Mesenchymal stem cell (in vitro differentiated cells and primary cell): ENCODE measurements around the gene PDYN.

Experiments
- DNase-seq: peaks from one replicate; pipeline ENCODE4 v3.0.0-alpha.2; 2013
- H2AFZ ChIP-seq: one replicate; pipeline ENCODE4 v1.6.1; 2013; ENCODE audit warnings: low read depth, mild to moderate bottlenecking, control low read depth, inconsistent platforms, low read length, moderate library complexity
- H2AK5ac ChIP-seq: 2 replicates; pipeline ENCODE4 v1.6.1; 2013; ENCODE audit warnings: low read length, moderate library complexity, mild to moderate bottlenecking, inconsistent platforms; ENCODE audit not compliant: severe bottlenecking
- H2BK120ac ChIP-seq: one replicate; pipeline ENCODE4 v1.6.1; 2013; ENCODE audit warnings: low read depth, mild to moderate bottlenecking, inconsistent platforms, low read length, moderate library complexity
- H2BK12ac ChIP-seq, 2 experiments: one replicate each; pipeline ENCODE4 v1.6.1; 2013; ENCODE audit warnings: inconsistent platforms in 2 of 2, low read length in 2 of 2, mild to moderate bottlenecking in 2 of 2, moderate library complexity in 2 of 2, control low read depth in 1 of 2
- H2BK15ac ChIP-seq: one replicate; pipeline ENCODE4 v1.6.1; 2013; ENCODE audit warnings: mild to moderate bottlenecking, low read depth, inconsistent platforms; ENCODE audit not compliant: poor library complexity, severe bottlenecking
- H2BK5ac ChIP-seq: 2 replicates; pipeline ENCODE4 v1.6.1; 2013; ENCODE audit warnings: low read depth, mild to moderate bottlenecking, low read length, control low read depth, inconsistent platforms; ENCODE audit not compliant: poor library complexity, severe bottlenecking
- H3K14ac ChIP-seq, 2 experiments: one replicate each; pipeline ENCODE4 v1.6.1; 2013; ENCODE audit warnings: inconsistent platforms in 2 of 2, low read length in 2 of 2, control low read depth in 1 of 2, mild to moderate bottlenecking in 1 of 2, moderate library complexity in 1 of 2
- H3K18ac ChIP-seq, 2 experiments: one replicate each; pipeline ENCODE4 v1.6.1; 2013; ENCODE audit warnings: inconsistent platforms in 2 of 2, low read length in 2 of 2, control low read depth in 1 of 2, low read depth in 1 of 2, mild to moderate bottlenecking in 1 of 2
- H3K23ac ChIP-seq, 2 experiments: one replicate each; pipeline ENCODE4 v1.6.1; 2013; ENCODE audit warnings: inconsistent platforms in 2 of 2, low read length in 2 of 2, mild to moderate bottlenecking in 2 of 2, moderate library complexity in 2 of 2, control low read depth in 1 of 2
- H3K27ac ChIP-seq: 2 replicates; pipeline ENCODE4 v1.5.1; 2013; ENCODE audit warnings: mild to moderate bottlenecking, moderate library complexity, low read length, control low read depth, inconsistent platforms; ENCODE audit not compliant: poor library complexity, severe bottlenecking
- H3K27me3 ChIP-seq, 2 experiments: 2 replicates each; pipeline versions ENCODE4 v1.6.1 to v1.7.0; 2013; ENCODE audit warnings: low read length in 2 of 2, mild to moderate bottlenecking in 2 of 2, moderate library complexity in 2 of 2, control low read depth in 1 of 2, inconsistent platforms in 1 of 2; ENCODE audit not compliant: control insufficient read depth in 1 of 2, insufficient read depth in 1 of 2
- H3K36me3 ChIP-seq, 2 experiments: 2 replicates each; pipeline versions ENCODE4 v1.6.1 to v1.7.0; 2013; ENCODE audit warnings: low read length in 2 of 2, control low read depth in 1 of 2, inconsistent platforms in 1 of 2, low read depth in 1 of 2, mild to moderate bottlenecking in 1 of 2; ENCODE audit not compliant: insufficient read depth in 2 of 2, control insufficient read depth in 1 of 2
- H3K4ac ChIP-seq, 2 experiments: one replicate each; pipeline ENCODE4 v1.6.1; 2013; ENCODE audit warnings: inconsistent platforms in 2 of 2, low read length in 2 of 2, mild to moderate bottlenecking in 2 of 2, moderate library complexity in 2 of 2, control low read depth in 1 of 2, low read depth in 1 of 2
- H3K4me1 ChIP-seq: 2 replicates; pipeline ENCODE4 v1.6.1; 2013; ENCODE audit warnings: low read depth, low read length, control low read depth; ENCODE audit not compliant: control insufficient read depth, insufficient read depth
- H3K4me2 ChIP-seq: 2 replicates; pipeline ENCODE4 v1.6.1; 2013; ENCODE audit warnings: low read length, mild to moderate bottlenecking, inconsistent platforms; ENCODE audit not compliant: poor library complexity, severe bottlenecking
- H3K4me3 ChIP-seq, 2 experiments: 2 replicates each; pipeline versions ENCODE4 v1.5.1 to v1.7.0; 2013; ENCODE audit warnings: low read length in 2 of 2, mild to moderate bottlenecking in 2 of 2, control low read depth in 1 of 2, low read depth in 1 of 2; ENCODE audit not compliant: insufficient read depth in 1 of 2
- H3K79me1 ChIP-seq: replicated peaks from 2 replicates; pipeline ENCODE4 v1.6.1; 2013; ENCODE audit warnings: mild to moderate bottlenecking, control low read depth, low read length, inconsistent platforms; ENCODE audit not compliant: poor library complexity, severe bottlenecking
- H3K9ac ChIP-seq: 2 replicates; pipeline ENCODE4 v1.7.0; 2013; ENCODE audit warnings: mild to moderate bottlenecking, low read length, moderate library complexity
- H3K9me3 ChIP-seq: 2 replicates; pipeline ENCODE4 v1.7.0; 2013; ENCODE audit warnings: mild to moderate bottlenecking, low read length; ENCODE audit not compliant: control insufficient read depth
- H4K8ac ChIP-seq: one replicate; pipeline ENCODE4 v1.6.1; 2013; ENCODE audit warnings: inconsistent platforms, mild to moderate bottlenecking, low read length, moderate library complexity
- H4K91ac ChIP-seq: one replicate; pipeline ENCODE4 v1.6.1; 2013; ENCODE audit warnings: mild to moderate bottlenecking, low read length, inconsistent platforms
- WGBS: methylation state at CpG from one replicate; pipeline ENCODE4 v1.1.7; 2013; ENCODE audit warnings: mixed read lengths; 5-methylcytosine and 5-hydroxymethylcytosine counted together

Gene PDYN

DNA sequence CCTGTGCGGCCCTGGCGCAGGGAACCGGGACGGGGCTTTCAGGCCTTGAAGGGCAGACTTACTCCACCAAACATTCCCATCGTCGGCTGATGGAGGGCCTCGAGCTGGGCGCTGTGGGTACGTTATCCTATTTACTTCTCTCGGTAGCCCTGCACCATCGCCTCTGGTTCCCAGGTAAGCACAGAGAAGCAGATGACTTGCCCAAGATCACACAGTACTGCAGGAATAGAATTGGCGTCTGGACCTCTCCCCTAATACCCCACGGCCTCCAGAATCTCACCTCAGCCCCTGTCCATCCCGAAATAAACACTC lies 46.4 kb downstream of the PDYN start:
- Histone ChIP-seq H3K4me1 (peaks cover 8% of the 10 kb centered on the region), H3K18ac (no peak overlapping the region), H4K8ac (no peak overlapping the region), H4K91ac (no peak overlapping the region), H2BK120ac (no peak overlapping the region), H3K4me2 (peak overlapping the region; percentile 66), H3K4ac (no peak overlapping the region), H2BK12ac (no peak overlapping the region), H3K9me3 (no peaks in the 10 kb centered on the region), H2BK15ac (no peak overlapping the region), H3K27ac (no peak overlapping the region), H3K14ac (no peak overlapping the region), H2AK5ac (no peak overlapping the region), H2BK5ac (no peak overlapping the region), H3K23ac (no peak overlapping the region), H3K27me3 (peaks cover 0 to 43% of the 10 kb centered on the region in 2 experiments), H3K79me1 (no peaks in the 10 kb centered on the region), H2AFZ (no peak overlapping the region), H3K9ac (no peak overlapping the region), H3K36me3 (no peaks in the 10 kb centered on the region), H3K4me3 (no peak overlapping the region)
- WGBS: 40% methylated on average over 14 of the region's 14 CpGs
- no peak for DNase-seq

DNA sequence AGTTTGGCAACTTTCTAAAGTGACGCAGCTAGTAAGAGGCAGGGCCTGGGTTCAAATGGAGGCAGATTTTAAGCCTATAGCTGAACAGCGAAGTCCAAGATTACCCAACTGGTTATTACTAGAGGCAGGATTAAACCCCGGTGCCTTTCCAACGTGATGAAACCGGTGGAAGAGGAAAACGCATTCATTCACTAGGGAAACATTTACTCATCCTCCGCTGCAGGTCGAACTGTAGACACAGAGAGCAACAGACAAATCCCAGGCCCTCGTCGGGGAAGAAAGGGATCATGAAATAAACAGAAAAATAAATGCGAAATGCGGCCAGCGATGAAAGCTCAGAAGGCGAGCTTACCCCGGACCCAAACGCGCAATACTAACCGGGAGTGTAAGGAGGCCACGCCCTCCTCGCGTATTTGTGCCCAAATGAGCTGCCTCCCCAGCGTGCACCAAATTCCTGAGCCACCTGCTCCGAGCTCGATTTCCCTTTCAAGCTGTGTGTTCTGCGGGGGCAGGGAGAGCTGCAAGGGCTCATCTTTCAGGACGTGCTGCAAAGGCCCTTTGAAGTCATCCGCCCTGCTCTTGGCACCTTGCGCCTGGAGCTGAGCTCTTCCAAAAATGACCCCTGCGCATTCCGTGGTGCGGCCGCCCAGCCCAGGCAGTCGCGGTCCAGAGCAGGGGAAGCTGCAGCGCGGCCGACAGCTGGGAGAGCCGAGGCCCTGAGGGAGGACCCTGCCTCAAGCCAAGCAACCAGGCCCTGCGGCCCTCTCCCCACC lies 46.9 kb downstream of the PDYN start:
- no peak overlapping the region for H2AK5ac ChIP-seq
- 8% methylated on average over 39 of the region's 39 CpGs for WGBS
- peaks cover 8% of the 10 kb centered on the region for H3K4me1 ChIP-seq
- H3K27ac ChIP-seq: no peak overlapping the region
- no peak overlapping the region for H2BK15ac ChIP-seq
- H2BK120ac ChIP-seq: no peak overlapping the region
- H3K9ac ChIP-seq: peak overlapping the region; percentile 7
- H3K9me3 ChIP-seq: no peaks in the 10 kb centered on the region
- H4K8ac ChIP-seq: no peak overlapping the region
- no peak overlapping the region for H3K4ac ChIP-seq
- peaks cover 0 to 39% of the 10 kb centered on the region in 2 experiments for H3K27me3 ChIP-seq
- no peaks in the 10 kb centered on the region for H3K36me3 ChIP-seq
- no peak overlapping the region for H3K14ac ChIP-seq
- DNase-seq: peak; percentile 68
- peak overlapping the region; percentile 66 for H3K4me2 ChIP-seq
- H4K91ac ChIP-seq: no peak overlapping the region
- H3K79me1 ChIP-seq: no peaks in the 10 kb centered on the region
- H2AFZ ChIP-seq: no peak overlapping the region
- H2BK5ac ChIP-seq: no peak overlapping the region
- H3K23ac ChIP-seq: no peak overlapping the region
- H3K18ac ChIP-seq: no peak overlapping the region
- H3K4me3 ChIP-seq: peak overlapping the region in 1 of 2 experiments; percentile 43
- H2BK12ac ChIP-seq: no peak overlapping the region

DNA sequence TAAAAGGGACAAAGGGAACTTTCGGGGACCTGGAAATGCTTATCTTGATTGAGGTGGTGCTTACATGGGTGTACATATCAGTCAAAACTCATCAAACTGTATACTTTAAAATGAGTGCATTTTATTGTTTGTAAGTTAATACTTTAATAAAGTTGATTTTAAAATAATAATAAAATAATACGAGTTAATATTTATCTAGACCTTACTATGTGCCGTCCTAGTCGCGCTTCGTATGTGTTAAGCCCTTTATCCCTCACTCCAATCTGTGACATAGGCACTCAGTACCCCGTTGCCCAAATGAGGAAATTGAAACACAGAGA lies 47.5 kb downstream of the PDYN start:
- H2AFZ ChIP-seq: no peak overlapping the region
- 63% methylated on average over 6 of the region's 7 CpGs for WGBS

DNA sequence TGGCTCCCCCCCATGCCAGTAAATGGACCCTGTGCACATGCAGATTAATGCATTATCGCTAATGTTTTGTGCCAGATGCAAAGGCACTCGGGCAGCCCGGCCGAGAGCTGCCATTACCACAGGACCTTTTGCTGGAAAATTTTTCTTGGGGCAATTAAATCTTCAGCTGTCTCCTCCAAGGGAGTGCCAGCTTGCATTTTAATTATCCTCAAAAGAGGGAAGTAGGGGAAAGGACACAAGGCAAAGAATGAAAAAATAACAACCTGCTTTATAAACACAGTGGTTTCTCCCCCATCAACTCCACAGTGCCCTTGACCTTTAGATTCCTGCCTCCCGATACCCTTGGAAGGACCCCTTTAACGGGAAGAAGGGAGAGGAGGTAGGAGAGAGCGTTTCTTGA lies 48.2 kb downstream of the PDYN start:
- H3K79me1 ChIP-seq: no peaks in the 10 kb centered on the region
- no peak overlapping the region for H2BK120ac ChIP-seq
- H3K27ac ChIP-seq: no peak overlapping the region
- H3K9ac ChIP-seq: no peak overlapping the region
- no peaks in the 10 kb centered on the region for H3K9me3 ChIP-seq
- no peak overlapping the region for H4K91ac ChIP-seq
- peaks cover 0 to 39% of the 10 kb centered on the region in 2 experiments for H3K27me3 ChIP-seq
- no peak for DNase-seq
- H3K14ac ChIP-seq: no peak overlapping the region
- H3K36me3 ChIP-seq: no peaks in the 10 kb centered on the region
- peaks cover 16% of the 10 kb centered on the region for H3K4me1 ChIP-seq
- H2BK12ac ChIP-seq: no peak overlapping the region
- H2AFZ ChIP-seq: no peak overlapping the region
- no peak overlapping the region for H3K4me2 ChIP-seq
- H4K8ac ChIP-seq: no peak overlapping the region
- no peak overlapping the region for H3K4ac ChIP-seq
- 85% methylated on average over 7 of the region's 7 CpGs for WGBS
- no peak overlapping the region for H2AK5ac ChIP-seq
- no peak overlapping the region for H2BK15ac ChIP-seq
- no peak overlapping the region for H2BK5ac ChIP-seq
- no peak overlapping the region for H3K18ac ChIP-seq
- no peak overlapping the region for H3K4me3 ChIP-seq
- no peak overlapping the region for H3K23ac ChIP-seq

More for the DNA sequence above, 47.5 kb downstream of the PDYN start:
- Histone ChIP-seq H4K91ac (no peak overlapping the region), H3K36me3 (no peaks in the 10 kb centered on the region), H2BK5ac (no peak overlapping the region), H2BK120ac (no peak overlapping the region), H3K14ac (no peak overlapping the region), H4K8ac (no peak overlapping the region), H3K4me1 (peaks cover 9% of the 10 kb centered on the region), H3K4me3 (no peak overlapping the region), H3K4ac (no peak overlapping the region), H2AK5ac (no peak overlapping the region), H3K27me3 (peaks cover 0 to 39% of the 10 kb centered on the region in 2 experiments), H3K18ac (no peak overlapping the region), H3K9ac (peak overlapping the region; percentile 7), H3K27ac (no peak overlapping the region), H3K9me3 (no peaks in the 10 kb centered on the region), H3K4me2 (no peak overlapping the region), H2BK12ac (no peak overlapping the region), H2BK15ac (no peak overlapping the region), H3K79me1 (no peaks in the 10 kb centered on the region), H3K23ac (no peak overlapping the region)
- no peak for DNase-seq
